K562 (cell line): Measurements from ENCODE around the gene MKNK2. TPM values are rescaled to one million over a fixed set of nuclear protein-coding genes. Genes with fewer than 3 reads are reported as not detected.

Source experiments
- ATF7 ChIP-seq: fragments of 450-650 bp; IDR thresholded peaks from 2 replicates; pipeline ENCODE4 v1.7.1; 2014; ENCODE audit warnings: mild to moderate bottlenecking, moderate library complexity
- BRF2 ChIP-seq: IDR thresholded peaks from 3 replicates; pipeline ENCODE4 v1.6.1; 2011; ENCODE audit warnings: borderline replicate concordance, mild to moderate bottlenecking; ENCODE audit not compliant: insufficient read length, insufficient read depth
- CCAR2 ChIP-seq: fragments of 200-400 bp; formaldehyde crosslinking; IDR thresholded peaks from 2 replicates; pipeline ENCODE4 v1.6.1; 2017; ENCODE audit warnings: mild to moderate bottlenecking, low read depth, low read length
- CHCHD3 ChIP-seq: fragments of 250-450 bp; sonication (Bioruptor Pico); IDR thresholded peaks from 2 replicates; pipeline ENCODE4 v2.1.2; 2022; ENCODE audit warnings: mild to moderate bottlenecking
- CREBBP ChIP-seq: IDR thresholded peaks from one replicate; pipeline ENCODE4 v1.6.1; 2012; ENCODE audit warnings: low read depth, mild to moderate bottlenecking, control low read depth, inconsistent platforms, low read length
- ELK1 ChIP-seq: sonication (generic); formaldehyde crosslinking; IDR thresholded peaks from 2 replicates; pipeline ENCODE4 v1.8.1; 2022; ENCODE audit warnings: missing genetic modification reagents
- ETS1 ChIP-seq: conservative IDR thresholded peaks from 2 replicates; pipeline ENCODE4 v1.6.1; 2011; ENCODE audit warnings: low read depth, mild to moderate bottlenecking, low read length; ENCODE audit not compliant: control insufficient read depth
- FOXM1 ChIP-seq, 2 experiments: fragments of 450-650 bp in 1 of 2; sonication (generic) in 1 of 2; formaldehyde crosslinking in 1 of 2; IDR thresholded peaks; 2 replicates each; pipeline versions ENCODE4 v1.6.1 to v1.9.0; 2017 to 2022; ENCODE audit warnings: low read depth in 2 of 2, mild to moderate bottlenecking in 2 of 2, missing genetic modification reagents in 1 of 2, moderate library complexity in 1 of 2
- JUNB ChIP-seq: fragments of 450-650 bp; formaldehyde crosslinking; conservative IDR thresholded peaks from 2 replicates; pipeline ENCODE4 v1.4.0; 2020; ENCODE audit warnings: mild to moderate bottlenecking
- KAT2B ChIP-seq: IDR thresholded peaks from one replicate; pipeline ENCODE4 v1.6.1; 2012; ENCODE audit warnings: low read depth, mild to moderate bottlenecking, control low read depth, inconsistent platforms, low read length, moderate library complexity
- KDM5B ChIP-seq: fragments of 200-600 bp; sonication (generic); IDR thresholded peaks from 2 replicates; pipeline ENCODE4 v1.6.1; 2012; ENCODE audit warnings: low read depth, mild to moderate bottlenecking, moderate library complexity, low read length, control low read depth, inconsistent platforms; ENCODE audit not compliant: insufficient replicate concordance
- LARP7 ChIP-seq: fragments of 450-650 bp; IDR thresholded peaks from 2 replicates; pipeline ENCODE4 v1.6.1; 2016
- MCM7 ChIP-seq, 2 experiments: fragments of 450-650 bp; IDR thresholded peaks; 2 replicates each; pipeline ENCODE4 v1.6.1; 2016 to 2018
- MEIS2 ChIP-seq: fragments of 450-650 bp; IDR thresholded peaks from 2 replicates; pipeline ENCODE4 v1.6.1; 2014; ENCODE audit warnings: mild to moderate bottlenecking; ENCODE audit not compliant: partially characterized antibody
- PBX2 ChIP-seq, 2 experiments: IDR thresholded peaks in 1 of 2; conservative IDR thresholded peaks in 1 of 2; 2 replicates each; pipeline ENCODE4 v1.6.1; 2016; ENCODE audit warnings: low read depth in 2 of 2, mild to moderate bottlenecking in 1 of 2, missing compliant biosample characterization in 1 of 2, missing genetic modification characterization in 1 of 2, moderate library complexity in 1 of 2
- RUNX1 ChIP-seq: sonication (generic); IDR thresholded peaks from 2 replicates; pipeline ENCODE4 v1.6.1; 2016; ENCODE audit warnings: antibody characterized with exemption, low read depth
- TCF3 ChIP-seq: sonication (generic); formaldehyde crosslinking; IDR thresholded peaks from 2 replicates; pipeline ENCODE4 v1.4.0; 2020; ENCODE audit warnings: mild to moderate bottlenecking, missing genetic modification reagents
- U2AF2 ChIP-seq: fragments of 200-400 bp; formaldehyde crosslinking; optimal IDR thresholded peaks from 2 replicates; pipeline ENCODE3; 2017; ENCODE audit warnings: low read depth, mild to moderate bottlenecking, low read length
- ZFP30 ChIP-seq: fragments of 250-450 bp; sonication (Bioruptor Pico); IDR thresholded peaks from 2 replicates; pipeline ENCODE4 v1.8.0; 2022; ENCODE audit warnings: moderate library complexity, mild to moderate bottlenecking, inconsistent platforms, borderline replicate concordance
- ZNF23 ChIP-seq: fragments of 250-450 bp; sonication (Bioruptor Pico); IDR thresholded peaks from 2 replicates; pipeline ENCODE4 v1.4.0; 2020; ENCODE audit warnings: mild to moderate bottlenecking
- ZNF507 ChIP-seq: conservative IDR thresholded peaks from 2 replicates; pipeline ENCODE4 v1.6.1; 2017; ENCODE audit warnings: missing genetic modification characterization, missing compliant biosample characterization
- ZNF511 ChIP-seq: sonication (generic); formaldehyde crosslinking; IDR thresholded peaks from 2 replicates; pipeline ENCODE4 v1.8.0; 2022; ENCODE audit warnings: mild to moderate bottlenecking, missing genetic modification reagents
- ZNF644 ChIP-seq: fragments of 200-800 bp; sonication (Bioruptor generic); IDR thresholded peaks from 2 replicates; pipeline ENCODE4 v1.6.1; 2016; ENCODE audit warnings: low read depth, missing genetic modification characterization, missing compliant biosample characterization
- polyA plus RNA-seq, 8 experiments: library from polyadenylated mRNA; depleted of rRNA in 4 of 8; stranded (reverse) in 5 of 8; unstranded in 3 of 8; fragments of >200 nt; fragmentation: Nextera tagmentation in 2 of 8; fragmentation: Illumina TruSeq in 1 of 8; extraction: Ambion mirVana in 2 of 8; extraction: Trizol in 1 of 8; gene quantifications; 2 replicates each; pipeline versions ENCODE4 v1.2.1 to v1.2.3, GENCODE V29; 2011 to 2014; ENCODE audit warnings: inconsistent platforms in 1 of 8, missing spikeins in 1 of 8
- total RNA-seq, 7 experiments: library from RNA; depleted of rRNA in 6 of 7; stranded (reverse); fragments of >200 nt in 6 of 7; fragmentation: Illumina TruSeq in 2 of 7; extraction: Trizol in 2 of 7; gene quantifications; 2 replicates each; pipeline versions ENCODE4 v1.2.1 to v1.2.3, GENCODE V29; 2011 to 2021; ENCODE audit warnings: low replicate concordance in 1 of 7

The MKNK2 gene
- total and polyA plus RNA-seq, 9 of the 15 experiments (the other 6 are each of a cell fraction or from before 2014, with no cell fraction given) = 5.1 to 191 (median 51.9) TPM

GRCh38 chr19:2096034-2096479, 45.0 kb upstream of the MKNK2 start, which contains the start of gene MOB3A (continued):
- TF ChIP-seq LARP7 (no peak), KAT2B (no peak), CREBBP (no peak), BRF2 (no peak), ATF7 (peak; percentile 85), ZNF644 (no peak; the same call in 1 of the 2 replicates), JUNB (CRISPR knock-in tag) (no peak), FOXM1 (IDR thresholded peaks at IDR 0.05; ENCODE audit: low read depth) (no peak), FOXM1 (CRISPR knock-in tag; IDR thresholded peaks at IDR 0.05; ENCODE audit: low read depth) (no peak), PBX2 (CRISPR knock-in tag; IDR thresholded peaks at IDR 0.05; ENCODE audit: low read depth) (no peak), PBX2 (tag; conservative IDR thresholded peaks at IDR 0.05; ENCODE audit: low read depth) (no peak), ZFP30 (CRISPR knock-in tag) (no peak), CCAR2 (no peak), TCF3 (no peak; the same call in 1 of the 2 replicates), ZNF511 (CRISPR knock-in tag) (peak; percentile 86), ETS1 (peak; percentile 76; the same call in 1 of the 2 replicates), RUNX1 (peak; percentile 67; the same call in 1 of the 2 replicates), ZNF507 (tag) (no peak), CHCHD3 (CRISPR knock-in tag) (no peak), MEIS2 (no peak), MCM7 (IDR thresholded peaks at IDR 0.05) (no peak), KDM5B (peak; percentile 50), U2AF2 (no peak), ELK1 (CRISPR knock-in tag) (no peak), ZNF23 (CRISPR knock-in tag) (no peak)
